NAMALWA (cell line): Measurements from ENCODE around the gene SLC6A16.
"Not testable (repeated sequence)": the region's sequence is repeated elsewhere in the genome, so short reads cannot be mapped to it uniquely, and the experiment has no call there.

Experiments
- DNase-seq: peaks from one replicate; pipeline ENCODE4 v3.0.0-alpha.2; 2015; ENCODE audit warnings: low spot score

The SLC6A16 gene

DNA sequence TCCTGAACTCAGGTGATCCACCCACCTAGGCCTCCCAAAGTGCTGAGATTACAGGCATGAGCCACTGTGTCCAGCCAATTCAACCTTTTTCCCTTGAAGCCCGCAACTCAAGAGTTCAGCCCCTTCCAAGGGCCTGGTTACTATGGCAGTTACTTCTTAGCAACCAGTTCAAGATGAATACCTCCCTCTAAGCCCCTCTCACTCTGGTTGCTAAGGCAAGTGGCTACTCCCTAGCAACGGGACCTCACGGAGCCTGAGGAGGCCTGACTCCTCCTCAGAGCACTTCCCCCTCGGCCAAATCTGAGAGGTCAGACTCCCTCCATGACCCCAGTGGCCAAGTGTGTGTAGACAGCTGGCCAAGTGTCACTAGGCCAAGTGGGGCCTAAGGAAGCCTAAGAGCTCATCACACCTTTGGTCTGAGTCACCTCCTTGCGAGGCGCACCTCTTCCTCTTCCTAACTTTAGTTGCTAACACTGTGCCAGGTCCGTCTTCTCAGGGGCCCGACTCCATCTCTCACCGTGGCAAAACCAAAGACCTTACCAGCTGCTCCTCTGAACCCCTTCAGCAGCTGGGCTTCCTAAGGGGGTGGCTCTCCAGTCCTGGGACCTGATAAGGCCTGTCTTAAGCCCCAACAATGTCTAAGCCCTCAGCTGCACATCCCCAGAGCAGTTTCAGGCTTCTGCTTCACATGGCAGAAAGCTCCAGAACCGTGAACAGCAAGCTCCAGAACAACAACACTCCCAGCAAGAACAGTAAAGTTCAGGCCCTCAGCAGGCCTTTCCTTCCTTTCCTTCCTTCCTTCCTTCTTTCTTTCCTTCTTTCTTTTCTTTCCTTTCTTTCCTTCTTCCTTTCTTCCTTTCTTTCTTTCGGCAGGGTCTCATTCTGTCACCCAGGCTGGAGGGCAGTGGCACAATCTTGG, 19.8 kb upstream of the SLC6A16 start:
- no peak for DNase-seq

DNA sequence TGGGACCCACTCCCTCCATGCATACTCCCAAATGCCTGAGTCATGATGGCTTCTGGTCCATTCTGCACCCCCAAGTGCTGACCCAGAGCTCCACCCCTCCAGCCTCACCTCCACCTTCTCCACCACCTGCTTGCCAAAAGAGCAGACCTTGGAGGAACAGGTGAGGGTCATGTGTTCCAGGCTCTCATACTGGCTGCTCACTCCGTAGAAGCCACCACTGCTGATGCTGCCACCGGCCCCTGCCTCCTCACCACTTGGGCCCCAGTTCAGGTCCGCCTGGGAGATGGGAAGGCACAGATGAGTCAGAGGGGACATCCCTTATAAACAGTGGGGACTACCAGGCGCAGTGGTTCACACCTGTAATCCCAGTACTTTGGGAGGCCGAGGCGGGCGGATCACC, 18.1 kb upstream of the SLC6A16 start:
- DNase-seq = no peak

DNA sequence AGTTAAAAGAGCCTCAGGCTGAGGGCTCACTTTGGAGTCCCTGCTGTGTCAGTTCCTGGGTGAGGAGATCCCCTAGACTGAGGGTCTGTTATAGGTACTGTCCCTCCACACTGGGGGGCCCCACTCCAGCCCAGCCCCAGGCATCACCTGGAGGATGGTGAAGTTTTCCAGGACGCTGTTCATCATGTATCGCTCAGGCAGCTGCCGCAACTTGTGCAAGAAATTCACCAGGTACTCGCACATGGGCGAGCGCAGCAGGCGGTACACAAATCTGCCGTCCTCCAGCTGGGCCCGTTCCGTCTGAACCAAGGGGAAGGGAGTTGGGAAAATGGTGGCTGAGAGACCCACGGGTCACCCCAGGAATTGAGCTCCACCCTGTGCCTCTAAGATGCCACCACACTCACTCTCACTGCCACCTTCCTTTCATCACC, 17.3 kb upstream of the SLC6A16 start:
- no peak for DNase-seq

GRCh38 chr19:49340865-49341718, 16.1 kb upstream of the SLC6A16 start:
- DNase-seq = no peak

DNA sequence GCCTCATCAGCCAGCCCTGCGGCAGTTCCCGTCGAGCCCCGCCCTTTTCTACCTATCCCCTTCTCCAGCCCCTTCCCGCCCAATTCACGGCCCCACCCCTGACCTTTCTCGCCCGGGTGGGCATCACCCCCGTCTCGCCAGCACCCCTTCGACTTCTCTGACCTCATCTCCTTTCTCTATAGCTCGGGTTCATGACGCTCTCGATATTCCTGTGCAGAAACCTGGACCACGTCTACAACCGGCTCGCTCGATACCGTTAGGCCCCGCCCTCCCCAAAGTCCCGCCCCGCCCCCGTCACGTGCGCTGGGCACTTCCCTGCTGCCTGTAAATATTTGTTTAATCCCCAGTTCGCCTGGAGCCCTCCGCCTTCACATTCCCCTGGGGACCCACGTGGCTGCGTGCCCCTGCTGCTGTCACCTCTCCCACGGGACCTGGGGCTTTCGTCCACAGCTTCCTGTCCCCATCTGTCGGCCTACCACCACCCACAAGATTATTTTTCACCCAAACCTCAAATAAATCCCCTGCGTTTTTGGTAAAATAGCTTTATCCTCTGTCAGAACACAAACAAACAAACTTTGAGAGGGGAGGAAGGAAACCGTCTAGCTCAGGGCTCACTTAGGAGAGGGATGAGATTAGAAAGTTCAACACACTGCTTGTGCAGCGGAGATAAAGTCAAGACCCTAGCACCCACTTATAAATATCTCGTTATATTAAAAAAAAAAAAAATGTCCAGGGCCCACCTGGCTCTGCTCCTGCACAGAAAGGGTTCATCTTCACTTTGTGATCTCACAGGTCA, 15.3 kb upstream of the SLC6A16 start:
- DNase-seq = peak; percentile 98

DNA sequence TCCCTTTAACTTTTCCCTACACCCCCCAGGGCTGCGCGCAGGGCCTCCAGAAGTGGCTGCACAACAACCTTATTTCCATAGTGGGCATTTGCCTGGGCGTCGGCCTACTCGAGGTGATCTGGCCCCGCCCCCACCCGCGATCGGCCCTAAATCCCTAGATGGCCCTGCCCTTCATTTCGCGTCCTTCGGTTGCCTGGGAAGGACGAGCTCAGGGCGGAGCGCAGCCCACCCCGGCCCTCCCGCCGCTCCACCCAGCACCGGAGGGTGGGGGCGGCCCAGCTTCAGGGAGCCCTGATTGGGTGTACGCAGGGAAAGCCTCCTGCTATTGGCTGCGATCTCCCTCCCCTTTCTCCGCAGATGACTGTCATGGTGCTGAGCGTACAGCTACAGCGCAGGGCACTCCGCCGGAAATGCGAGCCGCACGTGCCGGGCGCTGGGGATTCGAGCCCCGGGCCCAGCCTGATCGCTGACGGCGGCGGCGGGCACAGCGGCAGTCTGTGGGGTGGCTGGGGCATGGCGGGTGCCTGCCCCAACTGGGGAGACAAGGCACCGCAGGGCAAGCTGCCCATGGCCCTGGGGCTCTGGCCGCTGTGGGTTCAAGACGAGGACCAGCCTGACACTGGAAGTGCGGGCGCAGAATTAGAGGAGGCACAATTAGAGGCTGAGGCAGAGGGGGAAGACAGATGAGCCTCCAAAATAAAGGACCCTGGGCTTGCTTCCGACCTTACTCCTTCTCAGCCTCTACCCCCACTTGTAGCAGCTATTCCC, 14.5 kb upstream of the SLC6A16 start:
- no peak for DNase-seq

GRCh38 chr19:49338691-49339300, 13.8 kb upstream of the SLC6A16 start:
- peak; percentile 55 for DNase-seq

DNA sequence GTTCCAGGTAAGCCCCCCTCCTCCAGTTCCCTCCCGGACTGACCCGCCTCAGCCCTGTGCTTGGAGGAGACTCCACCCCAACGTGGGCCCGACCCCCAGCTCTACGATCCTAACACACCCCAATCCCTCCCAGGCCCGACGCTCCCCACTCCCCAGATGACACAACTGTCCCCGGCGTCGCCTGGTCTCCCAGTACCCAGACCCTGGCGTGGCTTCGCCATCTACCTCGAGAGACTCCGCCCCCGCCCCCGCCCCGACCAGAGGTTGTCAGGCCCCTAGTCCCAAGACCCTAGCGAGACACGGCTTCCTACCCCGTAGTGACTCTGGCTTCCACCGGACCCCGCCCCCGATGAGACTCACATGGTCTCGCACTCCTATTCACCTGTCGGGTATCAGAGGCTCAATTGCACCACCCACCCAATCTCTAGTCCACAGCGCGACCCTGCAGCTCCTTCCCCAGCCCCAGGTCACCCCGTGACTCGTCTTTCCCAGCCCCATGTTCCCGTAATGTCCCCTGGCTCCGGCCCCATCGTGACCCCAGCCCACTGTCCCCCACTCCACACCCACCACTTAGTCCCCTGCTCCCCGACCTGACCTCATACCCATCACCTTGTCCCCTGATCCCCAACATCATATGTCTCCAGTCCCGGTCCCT, 13.2 kb upstream of the SLC6A16 start:
- no peak for DNase-seq

- no peak for DNase-seq
These were observed 12.5 kb upstream of the SLC6A16 start for GRCh38 chr19:49337267-49338022.

- DNase-seq = no peak
These were observed 11.7 kb upstream of the SLC6A16 start for GRCh38 chr19:49336482-49337266.

- DNase-seq = peak; percentile 64
These were observed 10.9 kb upstream of the SLC6A16 start for GRCh38 chr19:49335784-49336481.

DNA sequence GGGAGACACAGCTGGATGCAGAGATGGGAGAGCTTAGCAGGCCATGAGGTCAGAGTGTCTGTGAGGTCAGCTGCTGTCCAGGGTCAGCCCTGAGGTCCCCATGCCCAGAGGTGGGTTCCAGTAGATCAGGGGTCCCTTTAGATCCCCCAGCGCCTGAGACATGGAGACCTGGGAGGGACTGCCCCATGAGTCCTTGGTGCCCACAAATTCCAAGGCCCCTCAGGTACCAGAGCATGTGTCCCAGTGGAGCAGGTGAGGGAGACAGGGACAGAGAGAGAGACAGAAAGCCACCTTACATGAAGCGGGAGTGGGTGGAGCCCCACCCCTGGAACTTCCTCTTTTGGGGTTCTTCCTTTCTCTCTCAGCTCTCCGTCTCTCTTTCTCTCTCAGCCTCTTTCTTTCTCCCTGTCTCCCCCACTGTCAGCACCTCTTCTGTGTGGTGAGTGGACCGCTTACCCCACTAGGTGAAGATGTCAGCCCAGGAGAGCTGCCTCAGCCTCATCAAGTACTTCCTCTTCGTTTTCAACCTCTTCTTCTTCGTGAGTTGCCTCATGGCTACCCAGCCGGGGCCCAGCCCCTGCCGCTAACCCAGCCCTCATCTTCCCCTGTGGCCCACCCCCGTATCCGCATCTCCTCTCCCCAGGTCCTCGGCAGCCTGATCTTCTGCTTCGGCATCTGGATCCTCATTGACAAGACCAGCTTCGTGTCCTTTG, 10.2 kb upstream of the SLC6A16 start, which contains the start of gene CD37:
Gene CD37, plus strand, starts transcription at position 336 of the 713 bp plus-strand sequence. Its CDS starts 135 bp downstream, at position 471.
- DNase-seq = peak; percentile 88

GRCh38 chr19:49333811-49334288, 8.9 kb upstream of the SLC6A16 start:
- DNase-seq = peak; percentile 92

- DNase-seq = no peak
These were observed 8.4 kb upstream of the SLC6A16 start for GRCh38 chr19:49333418-49333805.

GRCh38 chr19:49332691-49333417, 7.9 kb upstream of the SLC6A16 start:
- not testable (repeated sequence) for DNase-seq

DNA sequence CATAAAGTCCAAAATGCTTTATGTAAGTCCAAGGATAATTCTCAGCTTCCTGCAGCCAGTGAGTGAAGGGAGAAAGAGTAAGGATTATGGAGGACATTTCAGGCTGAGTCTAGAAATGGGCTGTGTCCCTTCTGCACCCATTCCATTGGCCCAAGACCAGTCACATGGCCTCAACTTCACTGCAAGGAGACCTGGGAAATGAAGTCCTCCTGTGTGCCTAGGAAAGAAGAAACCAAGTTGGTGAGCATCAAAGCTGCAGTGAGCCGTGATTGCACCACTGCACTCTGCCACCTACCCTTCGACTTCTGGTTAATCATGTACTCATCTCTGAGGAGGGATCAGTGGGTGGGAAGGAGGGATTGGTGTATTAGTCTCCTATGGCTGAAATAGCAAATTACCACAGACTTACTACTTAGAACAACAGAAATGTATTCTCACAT, 6.6 kb upstream of the SLC6A16 start:
- peak; percentile 92 for DNase-seq
